IMR-90 (cell line): Measurements from ENCODE around the gene MSANTD1. TPM values are rescaled to one million over a fixed set of nuclear protein-coding genes. Genes with fewer than 3 reads are reported as not detected.

ENCODE experiments used
- ATAC-seq: fragments of 200-7000 bp; cut with Tn5 transposase; 2 replicates; pipeline ENCODE4 v1.9.1; 2020; ENCODE audit warnings: low read depth, mild to moderate bottlenecking, moderate library complexity
- BruUV-seq: library from RNA; stranded (reverse); fragments of 400-500 nt; replicated peaks from 2 replicates; lab custom pipeline; 2021; lab: Mats Ljungman, UMichigan
- CTCF ChIA-PET: fragments of 300-600 bp; formaldehyde crosslinking; extraction: SDS; loops from one replicate; lab custom pipeline; 2021; ENCODE audit warnings: antibody characterized with exemption; lab: Yijun Ruan, JAX
- POLR2A ChIA-PET: fragments of 300-600 bp; sonication (Branson Sonifier 250); formaldehyde crosslinking; loops from one replicate; lab custom pipeline; 2022; ENCODE audit warnings: antibody characterized with exemption; ENCODE audit not compliant: unreplicated experiment; lab: Charles Lee
- DNase-seq: peaks from one replicate; pipeline ENCODE4 v3.0.0; 2013
- H2AFZ ChIP-seq: replicated peaks from 2 replicates; pipeline ENCODE3; 2013; ENCODE audit warnings: low read length, mild to moderate bottlenecking; ENCODE audit not compliant: poor library complexity
- H2AK5ac ChIP-seq: 2 replicates; pipeline ENCODE4 v1.6.1; 2013; ENCODE audit warnings: low read depth, low read length, inconsistent platforms
- H2AK9ac ChIP-seq: replicated peaks from 2 replicates; pipeline ENCODE3; 2013; ENCODE audit warnings: mild to moderate bottlenecking, low read depth, low read length, moderate library complexity; ENCODE audit not compliant: poor library complexity
- H2BK120ac ChIP-seq: 2 replicates; pipeline ENCODE4 v1.6.1; 2013; ENCODE audit warnings: low read depth, low read length, inconsistent platforms
- H2BK15ac ChIP-seq: 3 replicates; pipeline ENCODE4 v1.6.1; 2013; ENCODE audit warnings: low read depth, low read length, inconsistent platforms
- H2BK20ac ChIP-seq: 2 replicates; pipeline ENCODE4 v1.6.1; 2013; ENCODE audit warnings: low read depth, mild to moderate bottlenecking, inconsistent platforms, low read length, moderate library complexity
- H2BK5ac ChIP-seq: 2 replicates; pipeline ENCODE4 v1.6.1; 2013; ENCODE audit warnings: mild to moderate bottlenecking, low read depth, low read length, inconsistent platforms; ENCODE audit not compliant: poor library complexity, severe bottlenecking
- H3K14ac ChIP-seq: replicated peaks from 2 replicates; pipeline ENCODE4 v1.6.1; 2013; ENCODE audit warnings: low read depth, low read length, inconsistent platforms
- H3K18ac ChIP-seq: 2 replicates; pipeline ENCODE4 v1.6.1; 2013; ENCODE audit warnings: low read depth, low read length, control low read depth
- H3K23ac ChIP-seq: 2 replicates; pipeline ENCODE4 v1.6.1; 2013; ENCODE audit warnings: low read depth, low read length, inconsistent platforms
- H3K27ac ChIP-seq: 2 replicates; pipeline ENCODE4 v1.5.1; 2013; ENCODE audit warnings: mild to moderate bottlenecking, control low read depth, low read length; ENCODE audit not compliant: insufficient read depth
- H3K27me3 ChIP-seq: 2 replicates; pipeline ENCODE4 v1.6.1; 2013; ENCODE audit warnings: low read length; ENCODE audit not compliant: control insufficient read depth, insufficient read depth
- H3K36me3 ChIP-seq: 2 replicates; pipeline ENCODE4 v1.6.1; 2013; ENCODE audit warnings: low read length, mixed read lengths; ENCODE audit not compliant: control insufficient read depth, insufficient read depth
- H3K4ac ChIP-seq: 2 replicates; pipeline ENCODE4 v1.6.1; 2013; ENCODE audit warnings: low read depth, low read length, inconsistent platforms
- H3K4me1 ChIP-seq: 2 replicates; pipeline ENCODE4 v1.6.1; 2013; ENCODE audit warnings: low read length, mixed read lengths; ENCODE audit not compliant: control insufficient read depth, insufficient read depth
- H3K4me2 ChIP-seq: 2 replicates; pipeline ENCODE4 v1.6.1; 2013; ENCODE audit warnings: low read depth, mild to moderate bottlenecking, control low read depth, low read length, moderate library complexity
- H3K4me3 ChIP-seq: 2 replicates; pipeline ENCODE4 v1.5.1; 2013; ENCODE audit warnings: low read depth, mild to moderate bottlenecking, control low read depth, low read length, moderate library complexity; ENCODE audit not compliant: insufficient read depth
- H3K56ac ChIP-seq: 2 replicates; pipeline ENCODE4 v1.6.1; 2013; ENCODE audit warnings: low read length, inconsistent platforms; ENCODE audit not compliant: insufficient read depth; ENCODE audit errors: extremely low read depth
- H3K79me1 ChIP-seq, 2 experiments: 2 replicates each; pipeline ENCODE4 v1.6.1; 2013; ENCODE audit warnings: low read length in 2 of 2, inconsistent platforms in 1 of 2, low read depth in 1 of 2
- H3K9ac ChIP-seq: 2 replicates; pipeline ENCODE4 v1.6.1; 2013; ENCODE audit warnings: low read depth, low read length, control low read depth
- H3K9me1 ChIP-seq: 2 replicates; pipeline ENCODE4 v1.6.1; 2013; ENCODE audit warnings: low read length, inconsistent platforms; ENCODE audit not compliant: insufficient read depth
- H3K9me3 ChIP-seq: 2 replicates; pipeline ENCODE4 v1.6.1; 2013; ENCODE audit warnings: low read length; ENCODE audit not compliant: control insufficient read depth, insufficient read depth
- H4K20me1 ChIP-seq: 2 replicates; pipeline ENCODE4 v1.6.1; 2013; ENCODE audit warnings: low read length, inconsistent platforms; ENCODE audit not compliant: insufficient read depth
- H4K5ac ChIP-seq: 2 replicates; pipeline ENCODE4 v1.6.1; 2013; ENCODE audit warnings: mild to moderate bottlenecking, low read depth, low read length, control low read depth
- H4K8ac ChIP-seq, 2 experiments: 2 replicates each; pipeline ENCODE4 v1.6.1; 2013; ENCODE audit warnings: low read depth in 2 of 2, low read length in 2 of 2, control low read depth in 1 of 2, inconsistent platforms in 1 of 2
- H4K91ac ChIP-seq: 2 replicates; pipeline ENCODE4 v1.6.1; 2013; ENCODE audit warnings: low read depth, low read length, inconsistent platforms; ENCODE audit not compliant: insufficient read depth
- CEBPB ChIP-seq: IDR thresholded peaks from 2 replicates; pipeline ENCODE4 v1.6.1; 2012; ENCODE audit warnings: low read depth, low read length, improper control_type of control experiment
- CHD1 ChIP-seq: IDR thresholded peaks from 2 replicates; pipeline ENCODE4 v1.6.1; 2012; ENCODE audit warnings: low read depth, low read length, improper control_type of control experiment
- CTCF ChIP-seq: conservative IDR thresholded peaks from 2 replicates; pipeline ENCODE4 v1.5.1; 2012; ENCODE audit warnings: mild to moderate bottlenecking, low read depth, low read length, improper control_type of control experiment
- ELK1 ChIP-seq: fragments of 150-350 bp; IDR thresholded peaks from 2 replicates; pipeline ENCODE4 v1.6.1; 2016; ENCODE audit warnings: low read depth, mild to moderate bottlenecking, low read length, moderate library complexity, borderline replicate concordance
- FOS ChIP-seq: fragments of 150-350 bp; IDR thresholded peaks from 2 replicates; pipeline ENCODE4 v1.6.1; 2016; ENCODE audit warnings: low read depth, low read length
- MAFK ChIP-seq: IDR thresholded peaks from 2 replicates; pipeline ENCODE4 v1.6.1; 2012; ENCODE audit warnings: low read depth, low read length, improper control_type of control experiment
- NFE2L2 ChIP-seq: fragments of 150-350 bp; IDR thresholded peaks from 2 replicates; pipeline ENCODE4 v1.6.1; 2016; ENCODE audit warnings: low read depth, mild to moderate bottlenecking, low read length
- POLR2A ChIP-seq: IDR thresholded peaks from 2 replicates; pipeline ENCODE4 v1.6.1; 2012; ENCODE audit warnings: mild to moderate bottlenecking, low read depth, low read length
- RCOR1 ChIP-seq: IDR thresholded peaks from 2 replicates; pipeline ENCODE4 v1.6.1; 2012; ENCODE audit warnings: mild to moderate bottlenecking, low read length, improper control_type of control experiment; ENCODE audit not compliant: insufficient replicate concordance
- SMC3 ChIP-seq: fragments of 150-350 bp; IDR thresholded peaks from 2 replicates; pipeline ENCODE4 v1.6.1; 2016; ENCODE audit warnings: low read depth, mild to moderate bottlenecking, antibody characterized with exemption, low read length, moderate library complexity
- WGBS, 2 experiments: methylation state at CpG; one replicate each; pipeline versions ENCODE4 v1.1.5 to v1.1.7; 2013; ENCODE audit warnings: missing lambda C conversion rate in 2 of 2; ENCODE audit not compliant: insufficient read length in 1 of 2; ENCODE audit errors: extremely low coverage in 2 of 2; 5-methylcytosine and 5-hydroxymethylcytosine counted together
- dilution Hi-C: fragments of 300-500 bp; cut with HindIII; formaldehyde crosslinking; loops from one replicate; pipeline ENCODE4 v1.14.3; 2018; ENCODE audit warnings: low sequenced_read_pairs; ENCODE audit not compliant: unreplicated experiment
- in situ Hi-C: fragments of 300-500 bp; cut with MboI; formaldehyde crosslinking; loops from 3 replicates; pipeline ENCODE4 v1.14.3; 2019; ENCODE audit warnings: low sequenced_read_pairs, inconsistent platforms, mixed read lengths
- intact Hi-C: fragments of 100-400 bp; cut with micrococcal nuclease; formaldehyde crosslinking; loops from 2 replicates; pipeline ENCODE4 v1.10.0; 2022
- polyA plus RNA-seq, 3 experiments: library from polyadenylated mRNA; depleted of rRNA; stranded (reverse); fragments of >200 nt; gene quantifications; 2 replicates each; pipeline ENCODE4 v1.2.3, GENCODE V29; 2012; ENCODE audit warnings: low replicate concordance in 1 of 3
- total RNA-seq: library from RNA; depleted of rRNA; stranded (reverse); fragments of >200 nt; gene quantifications from 2 replicates; pipeline ENCODE4 v1.2.3, GENCODE V29; 2012

Gene MSANTD1
- total and polyA plus RNA-seq, 2 of the 4 experiments (the other 2 are of a cell fraction) = under 0.01 to 0.07 TPM

- DNase-seq (no peak), ATAC-seq (no peak)
- no peak overlapping the region for H2BK5ac ChIP-seq
- no peak overlapping the region for H2AK5ac ChIP-seq
- H4K20me1 ChIP-seq = peaks cover 21% of the 10 kb centered on the region
- dilution Hi-C loops (no loop called here), in situ Hi-C loops (no loop called here), intact Hi-C loops (no loop called here)
- H3K9me1 ChIP-seq = peaks cover 9% of the 10 kb centered on the region; the same call in 1 of the 2 replicates
- ChIA-PET CTCF (no interaction called here), POLR2A (no interaction called here)
- H3K4me3 ChIP-seq = no peak overlapping the region
- no peaks in the 10 kb centered on the region for H3K27me3 ChIP-seq
- H3K56ac ChIP-seq = no peak overlapping the region
- peaks cover 0 to 8% of the 10 kb centered on the region in 2 experiments; a peak in 1 of 4 replicates for H3K79me1 ChIP-seq
- no peak overlapping the region for H4K8ac ChIP-seq
- no peak overlapping the region for H2BK20ac ChIP-seq
- no peak overlapping the region for H3K14ac ChIP-seq
- no peak overlapping the region for H3K4ac ChIP-seq
- no peak overlapping the region for H2BK120ac ChIP-seq
- 96% methylated on average over 5 of the region's 9 CpGs; no CpG with 5 or more reads in 1 of the 2 experiments for WGBS, 2 experiments
- peaks cover 20% of the 10 kb centered on the region; the same call in 1 of the 2 replicates for H3K36me3 ChIP-seq
- no peak overlapping the region for H3K4me2 ChIP-seq
- H3K9me3 ChIP-seq = no peaks in the 10 kb centered on the region
- no peak overlapping the region for H4K91ac ChIP-seq
- no peak overlapping the region for H3K9ac ChIP-seq
- H3K4me1 ChIP-seq = peaks cover 11% of the 10 kb centered on the region
- TF ChIP-seq CEBPB (no peak), SMC3 (no peak), FOS (no peak), NFE2L2 (no peak), POLR2A (no peak), CTCF (no peak), ELK1 (no peak), MAFK (no peak), CHD1 (no peak), RCOR1 (no peak)
- H3K23ac ChIP-seq = no peak overlapping the region
- no peak overlapping the region for H3K18ac ChIP-seq
- no peak overlapping the region for H3K27ac ChIP-seq
- no peak overlapping the region for H4K5ac ChIP-seq
- no peak overlapping the region for H2AK9ac ChIP-seq
- BruUV-seq = no TSS peak
- no peak overlapping the region for H2AFZ ChIP-seq
- H2BK15ac ChIP-seq = no peak overlapping the region
Observed at GRCh38 chr4:3244747-3245146, 4.2 kb upstream of the MSANTD1 start.
